HepG2 (cell line): ENCODE data around the gene FRK. TPM values are rescaled to one million over a fixed set of nuclear protein-coding genes. Genes with fewer than 3 reads are reported as not detected.
A peak's percentile ranks its signal among the peaks of the same experiment; 100 is the strongest.

Experiments used
- ATAC-seq: fragments of 200-7000 bp; cut with Tn5 transposase; 3 replicates; pipeline ENCODE4 v1.9.1; 2020; ENCODE audit warnings: mild to moderate bottlenecking, moderate library complexity
- BruUV-seq: library from RNA; stranded (reverse); fragments of 400-500 nt; replicated peaks from 2 replicates; lab custom pipeline; 2021; lab: Mats Ljungman, UMichigan
- CTCF ChIA-PET: fragments of 300-600 bp; formaldehyde crosslinking; extraction: SDS; loops from one replicate; lab custom pipeline; 2021; ENCODE audit warnings: low total read pairs, inconsistent platforms, low intra/inter-chr PET ratio; lab: Yijun Ruan, JAX
- POLR2A ChIA-PET: fragments of 350-600 bp; sonication (Branson Sonifier 250); formaldehyde crosslinking; loops from one replicate; lab custom pipeline; 2020; ENCODE audit warnings: antibody characterized with exemption, inconsistent platforms; lab: Yijun Ruan, JAX
- DNase-seq: peaks from one replicate; pipeline ENCODE4 v3.0.0-alpha.2; 2015; ENCODE audit warnings: low spot score
- FAIRE-seq: peaks from 3 replicates; lab custom pipeline; 2011; peaks lifted over from hg19 to GRCh38; lab: Jason Lieb, UNC
- H2AFZ ChIP-seq: one replicate; pipeline ENCODE4 v1.6.1; 2011; ENCODE audit warnings: low read length, inconsistent platforms
- H3K27ac ChIP-seq: fragments of 300-600 bp; 3 replicates; pipeline ENCODE4 v1.8.0; 2011; ENCODE audit warnings: mixed run types, mild to moderate bottlenecking, mixed read lengths, low read length, inconsistent platforms; ENCODE audit not compliant: insufficient read depth; ENCODE audit errors: extremely low read length
- H3K27me3 ChIP-seq, 2 experiments: fragments of 200-600 bp in 1 of 2; 2 replicates in 1 of 2; 3 replicates in 1 of 2; pipeline versions ENCODE4 v1.6.0 to v1.8.0; 2011; ENCODE audit warnings: low read length in 2 of 2, mild to moderate bottlenecking in 2 of 2, moderate library complexity in 2 of 2, inconsistent platforms in 1 of 2; ENCODE audit not compliant: insufficient read depth in 2 of 2, control insufficient read depth in 1 of 2
- H3K36me3 ChIP-seq, 2 experiments: fragments of 200-600 bp in 1 of 2; replicated peaks in 1 of 2; 2 replicates in 1 of 2; 3 replicates in 1 of 2; pipeline versions ENCODE4 v1.5.1 to v1.8.0; 2011; ENCODE audit warnings: low read length in 2 of 2, inconsistent platforms in 1 of 2; ENCODE audit not compliant: insufficient read depth in 2 of 2, control insufficient read depth in 1 of 2
- H3K4me1 ChIP-seq: 2 replicates; pipeline ENCODE4 v1.5.1; 2012; ENCODE audit warnings: low read length, inconsistent platforms; ENCODE audit not compliant: insufficient read depth
- H3K4me2 ChIP-seq: 2 replicates; pipeline ENCODE4 v1.6.0; 2011; ENCODE audit warnings: low read depth, low read length, inconsistent platforms
- H3K4me3 ChIP-seq, 3 experiments: fragments of 200-600 bp in 1 of 3; sonication (generic), shearing (Covaris generic) in 1 of 3; replicated peaks in 1 of 3; 2 replicates each; pipeline ENCODE4 v1.5.1; 2011 to 2016; ENCODE audit warnings: low read length in 3 of 3, inconsistent platforms in 2 of 3, low read depth in 2 of 3, mild to moderate bottlenecking in 2 of 3, control low read depth in 1 of 3, mixed read lengths in 1 of 3; ENCODE audit not compliant: insufficient read depth in 1 of 3
- H3K79me2 ChIP-seq: one replicate; pipeline ENCODE4 v1.6.1; 2011; ENCODE audit warnings: low read length, inconsistent platforms; ENCODE audit not compliant: insufficient read depth
- H3K9ac ChIP-seq: 2 replicates; pipeline ENCODE4 v1.6.0; 2011; ENCODE audit warnings: mild to moderate bottlenecking, low read depth, low read length, inconsistent platforms; ENCODE audit not compliant: insufficient read depth
- H3K9me3 ChIP-seq: 2 replicates; pipeline ENCODE4 v1.5.1; 2012; ENCODE audit warnings: mild to moderate bottlenecking, low read length
- H4K20me1 ChIP-seq: 2 replicates; pipeline ENCODE4 v1.6.0; 2011; ENCODE audit warnings: inconsistent platforms, mild to moderate bottlenecking, low read length, moderate library complexity; ENCODE audit not compliant: insufficient read depth
- ARNT2 ChIP-seq: sonication (generic); formaldehyde crosslinking; IDR thresholded peaks from 2 replicates; pipeline ENCODE4 v1.8.0; 2022; ENCODE audit warnings: mild to moderate bottlenecking, low read depth, missing genetic modification reagents, moderate library complexity
- BCLAF1 ChIP-seq: fragments of 450-650 bp; IDR thresholded peaks from 2 replicates; pipeline ENCODE4 v1.6.1; 2017; ENCODE audit warnings: mild to moderate bottlenecking
- ELK4 ChIP-seq: sonication (generic); formaldehyde crosslinking; IDR thresholded peaks from 2 replicates; pipeline ENCODE4 v1.9.0; 2021; ENCODE audit warnings: missing genetic modification reagents, borderline replicate concordance
- FOXJ3 ChIP-seq: sonication (generic); formaldehyde crosslinking; IDR thresholded peaks from 2 replicates; pipeline ENCODE4 v1.4.0; 2020; ENCODE audit warnings: missing genetic modification reagents, mild to moderate bottlenecking, borderline replicate concordance
- HMGXB4 ChIP-seq, 2 experiments: sonication (generic) in 1 of 2; formaldehyde crosslinking in 1 of 2; IDR thresholded peaks; 2 replicates each; pipeline versions ENCODE4 v1.4.0 to v1.6.1; 2018 to 2020; ENCODE audit warnings: missing genetic modification reagents in 2 of 2, borderline replicate concordance in 1 of 2, low read depth in 1 of 2, mild to moderate bottlenecking in 1 of 2, missing biosample characterization in 1 of 2
- RNF219 ChIP-seq: sonication (generic); formaldehyde crosslinking; IDR thresholded peaks from 2 replicates; pipeline ENCODE4 v1.5.0; 2020; ENCODE audit warnings: mild to moderate bottlenecking, missing genetic modification reagents
- SMC3 ChIP-seq: IDR thresholded peaks from 2 replicates; pipeline ENCODE4 v1.6.1; 2011; ENCODE audit warnings: low read length, improper control_type of control experiment
- SOX5 ChIP-seq: IDR thresholded peaks from 2 replicates; pipeline ENCODE4 v1.6.1; 2016; ENCODE audit warnings: borderline replicate concordance
- STAG1 ChIP-seq: sonication (generic); formaldehyde crosslinking; IDR thresholded peaks from 2 replicates; pipeline ENCODE4 v1.4.0; 2020; ENCODE audit warnings: missing genetic modification reagents
- YEATS2 ChIP-seq: sonication (generic); formaldehyde crosslinking; IDR thresholded peaks from 2 replicates; pipeline ENCODE4 v1.4.0; 2020; ENCODE audit warnings: missing genetic modification reagents, borderline replicate concordance
- ZNF451 ChIP-seq: sonication (generic); formaldehyde crosslinking; IDR thresholded peaks from 2 replicates; pipeline ENCODE4 v1.5.0; 2020; ENCODE audit warnings: mild to moderate bottlenecking, missing genetic modification reagents
- ZNF562 ChIP-seq: sonication (generic); formaldehyde crosslinking; IDR thresholded peaks from 2 replicates; pipeline ENCODE4 v1.8.0; 2022; ENCODE audit warnings: missing genetic modification reagents, borderline replicate concordance
- ZNF597 ChIP-seq: sonication (generic); formaldehyde crosslinking; IDR thresholded peaks from 2 replicates; pipeline ENCODE4 v1.5.0; 2020; ENCODE audit warnings: missing genetic modification reagents
- WGBS: methylation state at CpG from one replicate; pipeline ENCODE4 v1.1.6; 2017; ENCODE audit warnings: low lambda C conversion rate; 5-methylcytosine and 5-hydroxymethylcytosine counted together
- in situ Hi-C: cut with HindIII; loops from 2 replicates; pipeline ENCODE4 v1.10.0; 2017; ENCODE audit warnings: low pct_unique_long_range_greater_than_20kb; ENCODE audit not compliant: extremely low pct_ligation_motif_present
- intact Hi-C: fragments of 100-400 bp; cut with micrococcal nuclease; formaldehyde crosslinking; loops from one replicate; pipeline ENCODE4 v1.10.0; 2022; ENCODE audit not compliant: unreplicated experiment
- polyA plus RNA-seq, 8 experiments: library from polyadenylated mRNA; depleted of rRNA in 3 of 8; stranded (reverse) in 7 of 8; unstranded in 1 of 8; fragments of >200 nt; fragmentation: Illumina TruSeq in 4 of 8; extraction: Trizol in 4 of 8; gene quantifications; 2 replicates each; pipeline versions ENCODE4 v1.2.1 to v1.2.3, GENCODE V29; 2011 to 2016; ENCODE audit warnings: low read depth in 4 of 8, missing spikeins in 1 of 8, mixed read lengths in 1 of 8; ENCODE audit not compliant: insufficient read depth in 1 of 8
- total RNA-seq, 5 experiments: library from RNA; depleted of rRNA; stranded (reverse); fragments of >200 nt; fragmentation: Illumina TruSeq; extraction: Trizol; gene quantifications; 2 replicates each; pipeline ENCODE4 v1.2.3, GENCODE V29; 2016; ENCODE audit warnings: low read depth in 1 of 5

The FRK gene
- total and polyA plus RNA-seq, 2 of the 13 experiments (the other 11 are each of a cell fraction or from before 2014, with no cell fraction given) = 1.3 to 2.9 TPM

GRCh38 chr6:116096979-116097816, 36.5 kb upstream of the FRK start:
- ChIA-PET POLR2A (interaction anchor here (1.7 to 1.8 kb wide), 2 partner anchors 36 to 85 kb away, joined by 4 read pairs; partner anchors contain the start of gene FRK), CTCF (interaction anchor here (2.7 kb wide), 1 partner anchor 86 kb away, joined by 68 read pairs; no protein-coding TSS in a partner anchor)
- DNase-seq (no peak), FAIRE-seq (no peak), ATAC-seq (no peak)
- Histone ChIP-seq H3K4me2 (no peak overlapping the region), H3K79me2 (peaks cover 7% of the 10 kb centered on the region), H3K36me3 (no peaks in the 10 kb centered on the region), H2AFZ (no peak overlapping the region), H3K4me3 (no peak overlapping the region), H3K27me3 (no peaks in the 10 kb centered on the region; a peak in 1 of 5 replicates), H3K9ac (no peak overlapping the region), H3K4me1 (peaks cover 27% of the 10 kb centered on the region), H3K27ac (no peak overlapping the region), H4K20me1 (no peaks in the 10 kb centered on the region), H3K9me3 (peaks cover 15% of the 10 kb centered on the region)
- intact Hi-C loops (loop anchor here (1.0 kb wide), 2 partner anchors 37 to 86 kb away; partner anchors contain the start of gene FRK), in situ Hi-C loops (loop anchor here (5.0 kb wide), 1 partner anchor 85 kb away; no protein-coding TSS in a partner anchor)
- no TSS peak for BruUV-seq
- 48% methylated on average over 2 of the region's 2 CpGs for WGBS
- no peak for TF ChIP-seq ZNF562
- no peak for TF ChIP-seq HMGXB4 (CRISPR knock-in tag; IDR thresholded peaks at IDR 0.05; ENCODE audit: borderline replicate concordance in 1 of 2, low read depth in 1 of 2)
- no peak for TF ChIP-seq ELK4 (CRISPR knock-in tag)
- no peak for TF ChIP-seq ARNT2 (CRISPR knock-in tag)
- peak; percentile 67 for TF ChIP-seq SMC3
- no peak for TF ChIP-seq FOXJ3 (CRISPR knock-in tag)
- peak; percentile 59 for TF ChIP-seq STAG1 (CRISPR knock-in tag)
- TF ChIP-seq SOX5 (CRISPR knock-in tag) = no peak
- no peak for TF ChIP-seq YEATS2 (CRISPR knock-in tag)
- no peak for TF ChIP-seq BCLAF1
- TF ChIP-seq ZNF597 (CRISPR knock-in tag) = no peak
- TF ChIP-seq RNF219 = 0 out of 2 replicates have a peak, but pooled peaks have one; percentile 14
- no peak for TF ChIP-seq ZNF451 (CRISPR knock-in tag)
